ENCODE results near the gene GPR61.

GPR61 gene

DNA sequence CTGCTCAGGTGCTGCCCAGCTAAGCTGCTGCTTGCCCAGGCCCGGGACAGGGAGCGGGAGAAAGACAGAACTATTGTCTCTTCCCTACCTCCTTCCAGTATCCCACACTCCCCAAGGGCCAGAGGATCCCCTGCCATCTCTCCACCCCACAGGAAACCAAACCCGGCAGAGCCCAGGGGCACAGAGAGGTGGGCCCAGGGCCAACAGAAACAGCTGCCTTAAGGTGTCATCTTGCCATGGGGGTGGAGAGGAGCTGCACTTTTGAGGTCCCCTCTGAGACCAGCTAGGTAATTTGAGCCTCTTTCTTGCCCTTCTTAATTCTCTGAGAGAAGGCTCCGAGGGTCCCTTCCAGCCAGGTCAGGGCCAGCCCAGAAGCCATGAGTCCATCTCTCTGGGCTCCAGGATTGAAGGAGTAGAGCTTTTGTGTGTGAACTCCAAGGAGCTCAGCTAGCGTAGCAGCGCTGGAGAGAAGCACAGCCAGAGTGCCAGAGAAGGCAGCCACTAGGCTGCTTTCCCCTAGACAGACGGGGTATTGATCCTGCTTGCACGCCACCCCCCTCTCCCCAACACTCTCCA is 9.7 kb upstream of the GPR61 start (continued):
- TF ChIP-seq ZNF24 (tag by site-specific recombination; IDR thresholded peaks at IDR 0.05) (no peak), ZSCAN30 (tag by site-specific recombination; IDR thresholded peaks at IDR 0.05) (no peak), SALL2 (tag by site-specific recombination; IDR thresholded peaks at IDR 0.05; ENCODE audit: borderline replicate concordance) (no peak), ZNF629 (tag by site-specific recombination; IDR thresholded peaks at IDR 0.05) (no peak), ZFP69B (tag by site-specific recombination; IDR thresholded peaks at IDR 0.05) (peak; percentile 93), ZNF239 (tag by site-specific recombination; IDR thresholded peaks at IDR 0.05) (no peak), HOXA7 (CRISPR knock-in tag; IDR thresholded peaks at IDR 0.05; ENCODE audit: borderline replicate concordance) (no peak), ZIC2 (tag by site-specific recombination; IDR thresholded peaks at IDR 0.05) (no peak), ZNF514 (tag by site-specific recombination; IDR thresholded peaks at IDR 0.05) (no peak), ZBTB17 (tag by site-specific recombination; IDR thresholded peaks at IDR 0.05) (peak; percentile 27; the same call in 1 of the 2 replicates), REPIN1 (tag by site-specific recombination; IDR thresholded peaks at IDR 0.05; ENCODE audit: low read depth) (no peak), ZBTB48 (tag by site-specific recombination; IDR thresholded peaks at IDR 0.05) (peak; percentile 46; the same call in 1 of the 2 replicates), ZNF664 (tag by site-specific recombination; IDR thresholded peaks at IDR 0.05) (no peak), ZNF76 (tag by site-specific recombination; IDR thresholded peaks at IDR 0.05; ENCODE audit: borderline replicate concordance, low read depth) (no peak), ZNF341 (tag by site-specific recombination; IDR thresholded peaks at IDR 0.05; ENCODE audit: low read depth) (peak; percentile 10; the same call in 1 of the 2 replicates), ZNF211 (tag by site-specific recombination; IDR thresholded peaks at IDR 0.05; ENCODE audit: low read depth) (no peak), GLIS1 (tag by site-specific recombination; IDR thresholded peaks at IDR 0.05) (peak; percentile 61), ZNF645 (tag by site-specific recombination; IDR thresholded peaks at IDR 0.05) (no peak), ATF2 (tag by site-specific recombination; IDR thresholded peaks at IDR 0.05; ENCODE audit: low read depth) (no peak)
- TF ChIP-seq, protein P1, sequence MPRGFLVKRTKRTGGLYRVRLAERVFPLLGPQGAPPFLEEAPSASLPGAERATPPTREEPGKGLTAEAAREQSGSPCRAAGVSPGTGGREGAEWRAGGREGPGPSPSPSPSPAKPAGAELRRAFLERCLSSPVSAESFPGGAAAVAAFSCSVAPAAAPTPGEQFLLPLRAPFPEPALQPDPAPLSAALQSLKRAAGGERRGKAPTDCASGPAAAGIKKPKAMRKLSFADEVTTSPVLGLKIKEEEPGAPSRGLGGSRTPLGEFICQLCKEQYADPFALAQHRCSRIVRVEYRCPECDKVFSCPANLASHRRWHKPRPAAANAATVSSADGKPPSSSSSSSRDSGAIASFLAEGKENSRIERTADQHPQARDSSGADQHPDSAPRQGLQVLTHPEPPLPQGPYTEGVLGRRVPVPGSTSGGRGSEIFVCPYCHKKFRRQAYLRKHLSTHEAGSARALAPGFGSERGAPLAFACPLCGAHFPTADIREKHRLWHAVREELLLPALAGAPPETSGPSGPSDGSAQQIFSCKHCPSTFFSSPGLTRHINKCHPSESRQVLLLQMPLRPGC (tag by site-specific recombination; IDR thresholded peaks at IDR 0.05): no peak
- TF ChIP-seq, protein P2, sequence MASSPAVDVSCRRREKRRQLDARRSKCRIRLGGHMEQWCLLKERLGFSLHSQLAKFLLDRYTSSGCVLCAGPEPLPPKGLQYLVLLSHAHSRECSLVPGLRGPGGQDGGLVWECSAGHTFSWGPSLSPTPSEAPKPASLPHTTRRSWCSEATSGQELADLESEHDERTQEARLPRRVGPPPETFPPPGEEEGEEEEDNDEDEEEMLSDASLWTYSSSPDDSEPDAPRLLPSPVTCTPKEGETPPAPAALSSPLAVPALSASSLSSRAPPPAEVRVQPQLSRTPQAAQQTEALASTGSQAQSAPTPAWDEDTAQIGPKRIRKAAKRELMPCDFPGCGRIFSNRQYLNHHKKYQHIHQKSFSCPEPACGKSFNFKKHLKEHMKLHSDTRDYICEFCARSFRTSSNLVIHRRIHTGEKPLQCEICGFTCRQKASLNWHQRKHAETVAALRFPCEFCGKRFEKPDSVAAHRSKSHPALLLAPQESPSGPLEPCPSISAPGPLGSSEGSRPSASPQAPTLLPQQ (tag by site-specific recombination; IDR thresholded peaks at IDR 0.05): peak; percentile 98
- TF ChIP-seq, protein P3, sequence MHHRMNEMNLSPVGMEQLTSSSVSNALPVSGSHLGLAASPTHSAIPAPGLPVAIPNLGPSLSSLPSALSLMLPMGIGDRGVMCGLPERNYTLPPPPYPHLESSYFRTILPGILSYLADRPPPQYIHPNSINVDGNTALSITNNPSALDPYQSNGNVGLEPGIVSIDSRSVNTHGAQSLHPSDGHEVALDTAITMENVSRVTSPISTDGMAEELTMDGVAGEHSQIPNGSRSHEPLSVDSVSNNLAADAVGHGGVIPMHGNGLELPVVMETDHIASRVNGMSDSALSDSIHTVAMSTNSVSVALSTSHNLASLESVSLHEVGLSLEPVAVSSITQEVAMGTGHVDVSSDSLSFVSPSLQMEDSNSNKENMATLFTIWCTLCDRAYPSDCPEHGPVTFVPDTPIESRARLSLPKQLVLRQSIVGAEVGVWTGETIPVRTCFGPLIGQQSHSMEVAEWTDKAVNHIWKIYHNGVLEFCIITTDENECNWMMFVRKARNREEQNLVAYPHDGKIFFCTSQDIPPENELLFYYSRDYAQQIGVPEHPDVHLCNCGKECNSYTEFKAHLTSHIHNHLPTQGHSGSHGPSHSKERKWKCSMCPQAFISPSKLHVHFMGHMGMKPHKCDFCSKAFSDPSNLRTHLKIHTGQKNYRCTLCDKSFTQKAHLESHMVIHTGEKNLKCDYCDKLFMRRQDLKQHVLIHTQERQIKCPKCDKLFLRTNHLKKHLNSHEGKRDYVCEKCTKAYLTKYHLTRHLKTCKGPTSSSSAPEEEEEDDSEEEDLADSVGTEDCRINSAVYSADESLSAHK (tag by site-specific recombination; IDR thresholded peaks at IDR 0.05): peak; percentile 57
